Neural cell (in vitro differentiated cells): ENCODE measurements around the gene THRAP3. TPM values are rescaled to one million over a fixed set of nuclear protein-coding genes. Genes with fewer than 3 reads are reported as not detected.
"Not testable (repeated sequence)": the region's sequence is repeated elsewhere in the genome, so short reads cannot be mapped to it uniquely, and the experiment has no call there.

Experiments used
- H2AFZ ChIP-seq: fragments of 200-600, 300-800 bp; sonication (generic), shearing (Covaris generic); 2 replicates; pipeline ENCODE4 v1.6.0; 2014; ENCODE audit warnings: low read depth, mild to moderate bottlenecking, antibody characterized with exemption, low read length, moderate library complexity
- H3F3A ChIP-seq: fragments of 200-600 bp; shearing (Covaris generic); 2 replicates; pipeline ENCODE4 v1.6.1; 2016; ENCODE audit warnings: mild to moderate bottlenecking, moderate library complexity, mixed read lengths, antibody characterized with exemption, low read length; ENCODE audit not compliant: insufficient read depth, poor library complexity, severe bottlenecking
- H3K27ac ChIP-seq: fragments of 200-600, 300-800 bp; sonication (generic), shearing (Covaris generic); 2 replicates; pipeline ENCODE4 v1.5.1; 2014; ENCODE audit warnings: mild to moderate bottlenecking, low read length, moderate library complexity
- H3K27me3 ChIP-seq: fragments of 300-800, 200-600 bp; sonication (generic), shearing (Covaris generic); 2 replicates; pipeline ENCODE4 v1.6.0; 2014; ENCODE audit warnings: mild to moderate bottlenecking, low read depth, low read length, moderate library complexity; ENCODE audit not compliant: insufficient read depth
- H3K36me3 ChIP-seq: fragments of 300-800, 200-600 bp; sonication (generic), shearing (Covaris generic); 2 replicates; pipeline ENCODE4 v1.5.1; 2014; ENCODE audit warnings: mild to moderate bottlenecking, antibody characterized with exemption, low read length, moderate library complexity; ENCODE audit not compliant: insufficient read depth
- H3K4me2 ChIP-seq: fragments of 300-800, 200-600 bp; sonication (generic), shearing (Covaris generic); 2 replicates; pipeline ENCODE4 v1.6.0; 2014; ENCODE audit warnings: mild to moderate bottlenecking, low read length
- H3K4me3 ChIP-seq: fragments of 300-800, 200-600 bp; sonication (generic), shearing (Covaris generic); 2 replicates; pipeline ENCODE4 v1.5.1; 2014; ENCODE audit warnings: mild to moderate bottlenecking, low read length, moderate library complexity
- H3K79me2 ChIP-seq: fragments of 200-600 bp; shearing (Covaris generic); replicated peaks from 2 replicates; pipeline ENCODE4 v1.6.0; 2014; ENCODE audit warnings: mild to moderate bottlenecking, low read length, moderate library complexity; ENCODE audit not compliant: insufficient read depth
- H3K9ac ChIP-seq: fragments of 300-800, 200-600 bp; sonication (generic), shearing (Covaris generic); 2 replicates; pipeline ENCODE4 v1.6.1; 2016; ENCODE audit warnings: mild to moderate bottlenecking, low read length, mixed read lengths
- H3K9me2 ChIP-seq: fragments of 200-600 bp; shearing (Covaris generic); 2 replicates; pipeline ENCODE4 v1.6.1; 2016; ENCODE audit warnings: mild to moderate bottlenecking, low read length, mixed read lengths; ENCODE audit not compliant: insufficient read depth
- H3K9me3 ChIP-seq: fragments of 200-600, 300-800 bp; sonication (generic), shearing (Covaris generic); 2 replicates; pipeline ENCODE4 v1.6.1; 2016; ENCODE audit warnings: mild to moderate bottlenecking, mixed run types, low read length, moderate library complexity, mixed read lengths
- H4K20me1 ChIP-seq: fragments of 200-600 bp; shearing (Covaris generic); 2 replicates; pipeline ENCODE4 v1.6.1; 2016; ENCODE audit warnings: mild to moderate bottlenecking, mixed run types; ENCODE audit not compliant: insufficient read depth
- EP300 ChIP-seq: fragments of 450-650 bp; conservative IDR thresholded peaks from 2 replicates; pipeline ENCODE4 v1.6.1; 2014; ENCODE audit warnings: antibody characterized with exemption, mild to moderate bottlenecking, moderate library complexity; ENCODE audit not compliant: poor library complexity, severe bottlenecking
- EZH2 ChIP-seq: fragments of 200-600, 300-800 bp; shearing (Covaris generic), sonication (generic); IDR thresholded peaks from 2 replicates; pipeline ENCODE4 v1.6.1; 2014; ENCODE audit warnings: antibody characterized with exemption, low read length, borderline replicate concordance, mild to moderate bottlenecking; ENCODE audit not compliant: insufficient read depth, poor library complexity, severe bottlenecking
- MXI1 ChIP-seq: fragments of 450-650 bp; conservative IDR thresholded peaks from 2 replicates; pipeline ENCODE4 v1.6.1; 2014; ENCODE audit warnings: antibody characterized with exemption, mild to moderate bottlenecking; ENCODE audit not compliant: poor library complexity, severe bottlenecking
- POLR2AphosphoS5 ChIP-seq: IDR thresholded peaks from 2 replicates; pipeline ENCODE4 v1.6.1; 2012
- RAD21 ChIP-seq: fragments of 450-650 bp; conservative IDR thresholded peaks from 2 replicates; pipeline ENCODE4 v1.6.1; 2014; ENCODE audit warnings: antibody characterized with exemption, mild to moderate bottlenecking, moderate library complexity
- SMC3 ChIP-seq: fragments of 450-650 bp; conservative IDR thresholded peaks from 2 replicates; pipeline ENCODE4 v1.6.1; 2014; ENCODE audit warnings: antibody characterized with exemption, mild to moderate bottlenecking, moderate library complexity; ENCODE audit not compliant: poor library complexity
- TAF1 ChIP-seq: IDR thresholded peaks from 2 replicates; pipeline ENCODE4 v1.6.1; 2012; ENCODE audit warnings: low read depth
- polyA plus RNA-seq: library from polyadenylated mRNA; depleted of rRNA; stranded (reverse); fragments of >200 nt; gene quantifications from 2 replicates; pipeline ENCODE4 v1.2.3, GENCODE V29; 2014
- TF ChIP-seq, protein P1 (sequence below): IDR thresholded peaks from 2 replicates; pipeline ENCODE4 v1.6.1; 2012; ENCODE audit warnings: borderline replicate concordance
- TF ChIP-seq, protein P2 (sequence below): fragments of 450-650 bp; IDR thresholded peaks from 2 replicates; pipeline ENCODE4 v1.5.1; 2014; ENCODE audit warnings: antibody characterized with exemption, mild to moderate bottlenecking, moderate library complexity; ENCODE audit not compliant: poor library complexity, severe bottlenecking

Gene THRAP3
- polyA plus RNA-seq, 1 donor from 2014 or later, result 54.4 TPM

DNA sequence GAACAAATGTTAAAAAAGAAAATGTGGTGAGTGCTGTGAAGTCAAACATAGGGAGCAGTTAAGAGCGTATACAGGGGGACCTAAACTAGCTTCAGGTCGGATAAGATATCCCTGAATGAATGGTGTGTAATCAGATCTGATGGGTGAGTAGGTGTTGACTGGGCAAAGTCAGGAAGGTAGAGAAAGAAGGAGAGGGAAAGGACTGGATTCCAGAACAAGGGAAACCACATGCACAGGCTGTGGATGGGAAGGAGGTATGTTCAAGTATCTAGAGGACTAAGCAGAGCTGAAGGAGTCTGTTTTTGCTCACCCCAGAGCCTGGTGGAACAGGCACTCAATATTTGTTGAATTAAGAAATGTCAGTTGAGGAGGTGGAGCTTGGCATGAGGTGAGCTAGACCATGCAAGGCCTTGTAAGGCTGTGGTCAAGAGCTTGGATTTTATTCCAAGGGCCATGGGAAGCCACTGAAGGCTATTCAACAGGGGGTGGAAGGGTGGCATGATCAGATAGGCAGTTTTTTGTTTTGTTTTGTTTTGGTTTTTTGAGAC lies 40.9 kb upstream of the THRAP3 start:
- TF ChIP-seq EZH2, result no peak
- no peak for TF ChIP-seq TAF1
- TF ChIP-seq RAD21, result no peak
- TF ChIP-seq EP300, result no peak
- TF ChIP-seq, protein P1, sequence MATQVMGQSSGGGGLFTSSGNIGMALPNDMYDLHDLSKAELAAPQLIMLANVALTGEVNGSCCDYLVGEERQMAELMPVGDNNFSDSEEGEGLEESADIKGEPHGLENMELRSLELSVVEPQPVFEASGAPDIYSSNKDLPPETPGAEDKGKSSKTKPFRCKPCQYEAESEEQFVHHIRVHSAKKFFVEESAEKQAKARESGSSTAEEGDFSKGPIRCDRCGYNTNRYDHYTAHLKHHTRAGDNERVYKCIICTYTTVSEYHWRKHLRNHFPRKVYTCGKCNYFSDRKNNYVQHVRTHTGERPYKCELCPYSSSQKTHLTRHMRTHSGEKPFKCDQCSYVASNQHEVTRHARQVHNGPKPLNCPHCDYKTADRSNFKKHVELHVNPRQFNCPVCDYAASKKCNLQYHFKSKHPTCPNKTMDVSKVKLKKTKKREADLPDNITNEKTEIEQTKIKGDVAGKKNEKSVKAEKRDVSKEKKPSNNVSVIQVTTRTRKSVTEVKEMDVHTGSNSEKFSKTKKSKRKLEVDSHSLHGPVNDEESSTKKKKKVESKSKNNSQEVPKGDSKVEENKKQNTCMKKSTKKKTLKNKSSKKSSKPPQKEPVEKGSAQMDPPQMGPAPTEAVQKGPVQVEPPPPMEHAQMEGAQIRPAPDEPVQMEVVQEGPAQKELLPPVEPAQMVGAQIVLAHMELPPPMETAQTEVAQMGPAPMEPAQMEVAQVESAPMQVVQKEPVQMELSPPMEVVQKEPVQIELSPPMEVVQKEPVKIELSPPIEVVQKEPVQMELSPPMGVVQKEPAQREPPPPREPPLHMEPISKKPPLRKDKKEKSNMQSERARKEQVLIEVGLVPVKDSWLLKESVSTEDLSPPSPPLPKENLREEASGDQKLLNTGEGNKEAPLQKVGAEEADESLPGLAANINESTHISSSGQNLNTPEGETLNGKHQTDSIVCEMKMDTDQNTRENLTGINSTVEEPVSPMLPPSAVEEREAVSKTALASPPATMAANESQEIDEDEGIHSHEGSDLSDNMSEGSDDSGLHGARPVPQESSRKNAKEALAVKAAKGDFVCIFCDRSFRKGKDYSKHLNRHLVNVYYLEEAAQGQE, result no peak
- no peak for TF ChIP-seq MXI1
- no peak for TF ChIP-seq SMC3
- no peak for TF ChIP-seq POLR2AphosphoS5
- TF ChIP-seq, protein P2, sequence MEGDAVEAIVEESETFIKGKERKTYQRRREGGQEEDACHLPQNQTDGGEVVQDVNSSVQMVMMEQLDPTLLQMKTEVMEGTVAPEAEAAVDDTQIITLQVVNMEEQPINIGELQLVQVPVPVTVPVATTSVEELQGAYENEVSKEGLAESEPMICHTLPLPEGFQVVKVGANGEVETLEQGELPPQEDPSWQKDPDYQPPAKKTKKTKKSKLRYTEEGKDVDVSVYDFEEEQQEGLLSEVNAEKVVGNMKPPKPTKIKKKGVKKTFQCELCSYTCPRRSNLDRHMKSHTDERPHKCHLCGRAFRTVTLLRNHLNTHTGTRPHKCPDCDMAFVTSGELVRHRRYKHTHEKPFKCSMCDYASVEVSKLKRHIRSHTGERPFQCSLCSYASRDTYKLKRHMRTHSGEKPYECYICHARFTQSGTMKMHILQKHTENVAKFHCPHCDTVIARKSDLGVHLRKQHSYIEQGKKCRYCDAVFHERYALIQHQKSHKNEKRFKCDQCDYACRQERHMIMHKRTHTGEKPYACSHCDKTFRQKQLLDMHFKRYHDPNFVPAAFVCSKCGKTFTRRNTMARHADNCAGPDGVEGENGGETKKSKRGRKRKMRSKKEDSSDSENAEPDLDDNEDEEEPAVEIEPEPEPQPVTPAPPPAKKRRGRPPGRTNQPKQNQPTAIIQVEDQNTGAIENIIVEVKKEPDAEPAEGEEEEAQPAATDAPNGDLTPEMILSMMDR, result no peak
- Histone ChIP-seq H3K9me3 (no peaks in the 10 kb centered on the region), H2AFZ (no peak overlapping the region), H3K4me3 (no peak overlapping the region), H3K79me2 (no peaks in the 10 kb centered on the region), H3K9me2 (no peaks in the 10 kb centered on the region), H3K9ac (no peak overlapping the region), H3K4me2 (no peak overlapping the region), H3K27ac (no peak overlapping the region), H4K20me1 (no peaks in the 10 kb centered on the region), H3F3A (no peaks in the 10 kb centered on the region), H3K36me3 (peaks cover 4% of the 10 kb centered on the region), H3K27me3 (no peaks in the 10 kb centered on the region)

DNA sequence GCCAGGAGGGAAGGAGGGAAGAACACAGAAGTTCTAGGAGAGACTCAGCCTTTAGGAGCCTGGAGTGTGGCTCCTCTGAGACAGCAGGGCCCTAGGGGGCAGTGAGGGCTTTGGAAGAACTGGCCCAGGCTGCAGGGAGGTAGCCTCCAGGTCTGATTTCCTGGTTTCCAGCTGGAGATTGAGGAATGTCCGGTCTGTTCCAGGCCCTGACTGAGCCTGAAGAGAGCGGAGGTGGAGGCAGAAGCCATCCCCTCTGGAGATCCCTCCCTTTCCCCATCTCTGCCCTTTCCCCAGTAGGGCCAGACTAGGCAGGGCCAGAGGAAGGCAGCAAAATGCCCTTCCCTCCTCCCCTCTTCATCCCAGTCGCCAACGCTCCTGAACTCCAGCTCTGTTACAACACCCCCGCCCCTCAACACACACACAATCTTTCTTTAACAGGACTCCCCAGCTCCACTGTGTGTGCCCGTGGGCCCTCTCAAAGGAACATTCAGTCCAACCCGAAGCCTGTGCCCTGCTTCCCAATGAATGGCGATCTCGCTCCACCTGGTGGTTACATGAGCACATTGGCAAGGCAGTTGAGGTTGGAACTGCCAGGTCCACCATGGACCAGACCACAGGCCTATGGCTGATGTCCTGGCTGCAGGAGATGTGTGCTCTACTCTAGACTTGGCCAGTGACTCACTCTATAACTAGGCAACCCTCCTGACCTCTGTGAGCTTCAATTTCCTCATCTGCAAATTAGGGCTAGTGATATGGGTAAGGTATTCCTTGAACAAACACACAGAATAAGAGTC lies 36.2 kb upstream of the THRAP3 start:
- no peak overlapping the region for H2AFZ ChIP-seq
- H3F3A ChIP-seq, result no peaks in the 10 kb centered on the region
- no peak overlapping the region for H3K9ac ChIP-seq
- no peak overlapping the region for H3K4me3 ChIP-seq
- no peaks in the 10 kb centered on the region for H3K79me2 ChIP-seq
- H3K27me3 ChIP-seq, result no peaks in the 10 kb centered on the region
- TF ChIP-seq MXI1 (no peak), RAD21 (peak; percentile 76), SMC3 (peak; percentile 88)
- TF ChIP-seq, protein P2, result peak; percentile 77
- H3K27ac ChIP-seq, result no peak overlapping the region
- no peaks in the 10 kb centered on the region for H3K9me3 ChIP-seq
- H4K20me1 ChIP-seq, result no peaks in the 10 kb centered on the region
- H3K9me2 ChIP-seq, result no peaks in the 10 kb centered on the region
- H3K36me3 ChIP-seq, result no peaks in the 10 kb centered on the region
- no peak overlapping the region for H3K4me2 ChIP-seq

DNA sequence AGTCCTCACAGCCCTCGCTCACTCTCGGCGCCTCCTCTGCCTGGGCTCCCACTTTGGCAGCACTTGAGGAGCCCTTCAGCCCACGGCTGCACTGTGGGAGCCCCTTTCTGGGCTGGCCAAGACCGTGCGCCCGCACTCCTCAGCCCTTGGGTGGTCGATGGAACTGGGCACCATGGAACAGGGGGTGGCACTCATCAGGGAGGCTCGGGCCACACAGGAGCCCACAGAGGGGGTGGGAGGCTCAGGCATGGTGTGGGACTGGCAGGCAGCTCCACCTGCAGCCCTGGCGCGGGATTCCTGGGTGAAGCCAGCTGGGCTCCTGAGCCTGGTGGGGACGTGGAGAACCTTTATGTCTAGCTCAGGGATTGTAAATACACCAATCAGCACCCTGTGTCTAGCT lies 27.4 kb upstream of the THRAP3 start:
- H4K20me1 ChIP-seq, H2AFZ ChIP-seq, H3K27me3 ChIP-seq, H3K9me2 ChIP-seq, H3K9ac ChIP-seq, H3K4me3 ChIP-seq, H3K36me3 ChIP-seq, H3F3A ChIP-seq, H3K79me2 ChIP-seq, H3K4me2 ChIP-seq, H3K27ac ChIP-seq, H3K9me3 ChIP-seq: not testable (repeated sequence)
